Loucy (cell line): ENCODE data around the gene P2RX2.

ENCODE experiments used
- H2AFZ ChIP-seq: fragments of 200-600 bp; sonication (generic); 2 replicates; pipeline ENCODE4 v1.6.0; 2016; ENCODE audit warnings: antibody characterized with exemption, mild to moderate bottlenecking, low read length, moderate library complexity
- H3F3A ChIP-seq: fragments of 200-600 bp; 2 replicates; pipeline ENCODE4 v1.6.0; 2016; ENCODE audit warnings: antibody characterized with exemption, low read depth, mild to moderate bottlenecking
- H3K27me3 ChIP-seq: fragments of 200-600 bp; sonication (generic); 2 replicates; pipeline ENCODE4 v1.6.1; 2014; ENCODE audit warnings: low read length, mild to moderate bottlenecking; ENCODE audit not compliant: insufficient read depth, poor library complexity, severe bottlenecking
- H3K36me3 ChIP-seq: fragments of 200-600 bp; sonication (generic); 2 replicates; pipeline ENCODE4 v1.6.1; 2016; ENCODE audit warnings: low read length; ENCODE audit not compliant: insufficient read depth
- H3K4me1 ChIP-seq: fragments of 200-600 bp; sonication (generic); 2 replicates; pipeline ENCODE4 v1.5.1; 2014; ENCODE audit warnings: low read length, mild to moderate bottlenecking; ENCODE audit not compliant: insufficient read depth, poor library complexity, severe bottlenecking
- H3K4me2 ChIP-seq: fragments of 200-600 bp; sonication (generic); 2 replicates; pipeline ENCODE4 v1.6.0; 2014; ENCODE audit warnings: antibody characterized with exemption, low read length, low read depth, mild to moderate bottlenecking; ENCODE audit not compliant: poor library complexity, severe bottlenecking
- H3K4me3 ChIP-seq: fragments of 200-600 bp; sonication (generic); 2 replicates; pipeline ENCODE4 v1.5.1; 2014; ENCODE audit warnings: low read length, mild to moderate bottlenecking, mixed read lengths; ENCODE audit not compliant: poor library complexity, severe bottlenecking
- H3K79me2 ChIP-seq: fragments of 200-600 bp; sonication (generic); 2 replicates; pipeline ENCODE4 v1.6.1; 2014; ENCODE audit warnings: low read length; ENCODE audit not compliant: insufficient read depth
- H3K9ac ChIP-seq: fragments of 200-600 bp; sonication (generic); 2 replicates; pipeline ENCODE4 v1.6.0; 2014; ENCODE audit warnings: mild to moderate bottlenecking, low read depth, low read length, moderate library complexity; ENCODE audit not compliant: poor library complexity, severe bottlenecking
- H3K9me2 ChIP-seq: fragments of 200-600 bp; sonication (generic); replicated peaks from 2 replicates; pipeline ENCODE4 v1.6.1; 2016; ENCODE audit warnings: low read depth, low read length, mixed read lengths
- H3K9me3 ChIP-seq: fragments of 200-600 bp; sonication (generic); 2 replicates; pipeline ENCODE4 v1.6.1; 2014; ENCODE audit warnings: mild to moderate bottlenecking, antibody characterized with exemption, low read length, low read depth; ENCODE audit not compliant: insufficient read depth
- H4K20me1 ChIP-seq: fragments of 200-600 bp; sonication (generic); 2 replicates; pipeline ENCODE4 v1.6.0; 2014; ENCODE audit warnings: antibody characterized with exemption, low read length, mild to moderate bottlenecking; ENCODE audit not compliant: insufficient read depth, poor library complexity, severe bottlenecking
- CTCF ChIP-seq: fragments of 200-600 bp; sonication (generic); conservative IDR thresholded peaks from 2 replicates; pipeline ENCODE4 v1.5.1; 2014; ENCODE audit warnings: mild to moderate bottlenecking, antibody characterized with exemption, low read length
- EZH2phosphoT487 ChIP-seq: fragments of 200-600 bp; IDR thresholded peaks from 2 replicates; pipeline ENCODE4 v1.6.1; 2018; ENCODE audit warnings: antibody characterized with exemption, mild to moderate bottlenecking, moderate library complexity, borderline replicate concordance

Gene P2RX2

GRCh38 chr12:132593938-132594358 lies 24.6 kb upstream of the P2RX2 start:
- no peaks in the 10 kb centered on the region for H3K9me3 ChIP-seq
- no peaks in the 10 kb centered on the region for H3F3A ChIP-seq
- H3K79me2 ChIP-seq: no peaks in the 10 kb centered on the region
- no peak overlapping the region for H3K9ac ChIP-seq
- no peak overlapping the region for H3K4me3 ChIP-seq
- H3K4me1 ChIP-seq: peaks cover 5% of the 10 kb centered on the region
- H3K36me3 ChIP-seq: no peaks in the 10 kb centered on the region
- TF ChIP-seq EZH2phosphoT487: no peak
- no peak for TF ChIP-seq CTCF
- H3K27me3 ChIP-seq: peaks cover 5% of the 10 kb centered on the region
- no peak overlapping the region for H2AFZ ChIP-seq
- peak overlapping the region; percentile 15 for H3K4me2 ChIP-seq
- no peaks in the 10 kb centered on the region for H4K20me1 ChIP-seq
- H3K9me2 ChIP-seq: no peaks in the 10 kb centered on the region

- H3K4me1 ChIP-seq: peaks cover 8% of the 10 kb centered on the region
- no peak overlapping the region for H3K4me2 ChIP-seq
- H3F3A ChIP-seq: no peaks in the 10 kb centered on the region
- TF ChIP-seq CTCF (no peak), EZH2phosphoT487 (no peak)
- H4K20me1 ChIP-seq: no peaks in the 10 kb centered on the region
- no peak overlapping the region for H3K9ac ChIP-seq
- no peaks in the 10 kb centered on the region for H3K79me2 ChIP-seq
- no peaks in the 10 kb centered on the region for H3K36me3 ChIP-seq
- H3K9me2 ChIP-seq: no peaks in the 10 kb centered on the region
- no peak overlapping the region for H3K4me3 ChIP-seq
- H3K27me3 ChIP-seq: peaks cover 5% of the 10 kb centered on the region
- no peaks in the 10 kb centered on the region for H3K9me3 ChIP-seq
- H2AFZ ChIP-seq: no peak overlapping the region
Observed at GRCh38 chr12:132595183-132595582, 23.4 kb upstream of the P2RX2 start.

GRCh38 chr12:132596016-132596415 lies 22.6 kb upstream of the P2RX2 start:
- Histone ChIP-seq H3K79me2 (no peaks in the 10 kb centered on the region), H3K9ac (no peak overlapping the region), H3K9me3 (no peaks in the 10 kb centered on the region), H3K27me3 (peaks cover 5% of the 10 kb centered on the region), H2AFZ (no peak overlapping the region), H3F3A (no peaks in the 10 kb centered on the region), H3K36me3 (no peaks in the 10 kb centered on the region), H4K20me1 (no peaks in the 10 kb centered on the region), H3K4me3 (no peak overlapping the region), H3K9me2 (no peaks in the 10 kb centered on the region), H3K4me1 (peaks cover 11% of the 10 kb centered on the region), H3K4me2 (no peak overlapping the region)
- no peak for TF ChIP-seq EZH2phosphoT487
- TF ChIP-seq CTCF: no peak
